MM.1S (cell line): Measurements from ENCODE around the gene OLFML2B.

Experiments used
- EZH2 ChIP-seq: fragments of 300-600 bp; sonication (generic); optimal IDR thresholded peaks from 2 replicates; pipeline ENCODE3; 2017; ENCODE audit warnings: low read depth, mild to moderate bottlenecking, antibody characterized with exemption, low read length, mixed read lengths
- TF ChIP-seq, protein P1 (sequence below): fragments of 300-600 bp; sonication (generic); IDR thresholded peaks from 2 replicates; pipeline ENCODE4 v1.5.1; 2016; ENCODE audit warnings: antibody characterized with exemption, low read length, mixed read lengths

DNA sequence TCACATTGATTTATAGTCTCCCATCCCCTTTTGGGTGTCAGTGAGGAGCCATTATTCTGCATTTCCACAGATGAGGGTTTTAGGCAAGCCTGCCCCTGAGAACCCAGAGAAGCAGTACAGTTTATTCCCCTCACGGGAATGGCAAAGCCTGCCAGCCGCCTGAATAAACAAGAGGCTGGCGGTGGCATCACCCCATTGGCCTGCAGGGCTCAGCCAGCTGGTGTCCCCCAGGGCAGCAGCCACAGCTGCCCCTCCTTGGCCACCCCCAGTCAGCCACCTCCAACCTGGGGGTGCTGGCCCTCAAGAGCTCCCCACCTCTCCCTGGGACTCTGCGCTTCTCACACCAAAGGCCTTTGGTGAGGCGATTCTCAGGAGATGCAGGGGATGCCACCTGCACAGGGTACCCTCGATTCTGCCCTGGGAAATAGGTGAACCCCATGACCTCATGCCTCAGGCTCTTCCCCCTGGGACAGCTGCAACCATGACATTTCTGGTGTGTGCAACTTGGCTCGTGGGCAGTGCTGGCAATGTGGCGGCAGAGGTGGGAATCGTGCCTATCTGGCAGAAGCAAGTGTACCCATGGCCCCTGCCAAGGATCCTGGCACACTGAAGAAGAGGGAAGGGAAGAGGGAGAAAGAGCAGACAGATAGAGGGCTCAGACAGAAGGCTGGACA lies 14.0 kb downstream of the OLFML2B start:
- TF ChIP-seq EZH2, result no peak
- TF ChIP-seq, protein P1, sequence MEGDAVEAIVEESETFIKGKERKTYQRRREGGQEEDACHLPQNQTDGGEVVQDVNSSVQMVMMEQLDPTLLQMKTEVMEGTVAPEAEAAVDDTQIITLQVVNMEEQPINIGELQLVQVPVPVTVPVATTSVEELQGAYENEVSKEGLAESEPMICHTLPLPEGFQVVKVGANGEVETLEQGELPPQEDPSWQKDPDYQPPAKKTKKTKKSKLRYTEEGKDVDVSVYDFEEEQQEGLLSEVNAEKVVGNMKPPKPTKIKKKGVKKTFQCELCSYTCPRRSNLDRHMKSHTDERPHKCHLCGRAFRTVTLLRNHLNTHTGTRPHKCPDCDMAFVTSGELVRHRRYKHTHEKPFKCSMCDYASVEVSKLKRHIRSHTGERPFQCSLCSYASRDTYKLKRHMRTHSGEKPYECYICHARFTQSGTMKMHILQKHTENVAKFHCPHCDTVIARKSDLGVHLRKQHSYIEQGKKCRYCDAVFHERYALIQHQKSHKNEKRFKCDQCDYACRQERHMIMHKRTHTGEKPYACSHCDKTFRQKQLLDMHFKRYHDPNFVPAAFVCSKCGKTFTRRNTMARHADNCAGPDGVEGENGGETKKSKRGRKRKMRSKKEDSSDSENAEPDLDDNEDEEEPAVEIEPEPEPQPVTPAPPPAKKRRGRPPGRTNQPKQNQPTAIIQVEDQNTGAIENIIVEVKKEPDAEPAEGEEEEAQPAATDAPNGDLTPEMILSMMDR, result no peak
